NCI-H2081 treated with DMSO at 0.1 percent for 48 hours (cell line): ENCODE measurements around the gene SULT1A1.
"Not testable (repeated sequence)": the region's sequence is repeated elsewhere in the genome, so short reads cannot be mapped to it uniquely, and the experiment has no call there.

ENCODE experiments used
- DNase-seq: peaks from one replicate; lab custom pipeline; 2025; lab: John Stamatoyannopoulos, UW

The SULT1A1 gene

DNA sequence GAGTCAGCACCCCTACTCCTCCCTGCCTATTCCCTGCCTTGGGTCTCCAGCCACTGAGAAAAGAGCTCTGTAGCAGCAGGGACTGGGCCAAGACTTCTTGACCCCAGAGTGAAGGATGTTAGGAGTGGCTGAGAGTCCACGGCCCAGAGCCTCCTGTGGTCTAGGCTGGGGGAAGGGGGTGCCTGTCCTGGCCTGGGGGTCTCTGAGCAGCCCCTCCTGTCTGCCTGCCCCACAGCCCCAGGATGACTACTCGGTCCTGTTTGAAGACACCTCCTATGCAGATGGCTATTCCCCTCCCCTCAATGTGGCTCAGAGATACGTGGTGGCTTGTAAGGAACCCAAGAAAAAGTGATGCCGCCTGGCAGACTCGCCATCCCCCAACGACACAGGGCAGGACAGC, 18.5 kb downstream of the SULT1A1 start:
- DNase-seq = no peak

DNA sequence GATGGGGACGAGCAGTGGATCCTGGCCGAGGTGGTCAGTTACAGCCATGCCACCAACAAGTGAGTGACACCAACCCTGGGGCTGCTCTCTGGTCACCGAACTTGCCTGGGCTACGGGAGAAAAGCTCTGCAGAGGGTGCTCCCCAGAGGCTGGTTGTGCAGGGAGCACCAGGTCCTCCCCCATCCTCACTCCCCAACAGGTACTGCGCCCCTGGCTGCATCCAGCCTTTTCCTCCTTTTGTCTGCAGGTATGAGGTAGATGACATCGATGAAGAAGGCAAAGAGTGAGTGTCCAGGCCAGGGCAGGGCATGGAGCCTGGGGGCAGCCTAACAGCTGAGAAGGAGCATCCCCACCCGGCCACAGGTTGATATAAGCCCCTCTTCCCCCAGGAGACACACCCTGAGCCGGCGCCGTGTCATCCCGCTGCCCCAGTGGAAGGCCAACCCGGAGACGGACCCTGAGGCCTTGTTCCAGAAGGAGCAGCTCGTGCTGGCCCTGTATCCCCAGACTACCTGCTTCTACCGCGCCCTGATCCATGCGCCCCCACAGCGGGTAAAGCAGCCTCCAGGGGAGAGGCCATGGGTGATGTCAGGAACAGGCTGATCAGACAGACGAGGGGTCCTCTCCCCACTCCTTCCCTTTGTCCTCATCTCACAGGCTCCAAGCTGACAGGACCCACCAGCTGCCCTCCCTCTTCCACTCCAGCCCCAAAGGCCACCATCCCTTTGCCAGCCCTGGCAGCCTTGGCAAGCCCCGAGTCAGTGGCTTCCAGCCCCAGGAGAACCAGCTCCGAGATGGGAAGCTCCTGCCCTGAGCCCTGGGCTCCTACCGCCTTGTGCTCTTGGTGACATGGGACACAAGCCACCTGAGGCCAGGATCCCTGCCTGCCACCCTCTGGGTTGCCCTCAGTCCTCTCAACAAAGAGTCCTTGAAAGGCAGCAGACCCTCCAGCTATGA, 19.2 kb downstream of the SULT1A1 start:
- no peak for DNase-seq

DNA sequence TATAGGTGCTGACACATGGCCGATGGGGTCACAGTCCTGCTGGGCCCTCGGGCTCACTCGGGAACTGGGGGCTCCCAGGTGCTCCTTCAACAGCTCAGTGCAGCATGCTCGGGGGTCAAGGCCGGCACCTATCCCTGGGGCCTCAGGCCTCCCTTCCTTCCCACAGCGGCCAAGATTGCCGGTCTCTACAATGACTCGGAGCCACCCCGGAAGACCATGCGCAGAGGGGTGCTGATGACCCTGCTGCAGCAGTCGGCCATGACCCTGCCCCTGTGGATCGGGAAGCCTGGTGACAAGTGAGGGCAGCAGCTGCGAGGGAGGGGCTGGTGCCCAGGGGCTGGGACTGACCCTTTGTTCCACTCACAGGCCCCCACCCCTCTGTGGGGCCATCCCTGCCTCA, 19.9 kb downstream of the SULT1A1 start:
- no peak for DNase-seq

DNA sequence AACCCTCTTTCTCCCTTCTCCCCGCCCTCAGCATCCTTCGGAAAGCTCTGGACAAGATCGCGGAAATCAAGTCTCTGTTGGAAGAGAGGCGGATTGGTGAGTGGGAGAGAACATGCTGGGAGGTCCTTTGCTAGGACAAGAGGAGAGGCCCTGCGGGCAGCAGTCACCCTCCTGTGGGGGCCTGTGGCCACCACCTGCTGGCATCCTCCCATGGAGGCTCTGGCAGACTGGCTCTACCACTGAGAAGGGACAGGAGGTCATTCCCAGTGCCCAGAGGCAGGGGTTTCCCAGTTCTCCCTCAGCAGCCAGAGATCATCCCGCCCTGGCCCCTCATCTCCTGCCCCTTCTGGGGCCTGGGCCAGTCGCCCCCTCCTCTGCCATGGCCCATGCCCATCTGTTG, 20.8 kb downstream of the SULT1A1 start:
- DNase-seq = no peak

DNA sequence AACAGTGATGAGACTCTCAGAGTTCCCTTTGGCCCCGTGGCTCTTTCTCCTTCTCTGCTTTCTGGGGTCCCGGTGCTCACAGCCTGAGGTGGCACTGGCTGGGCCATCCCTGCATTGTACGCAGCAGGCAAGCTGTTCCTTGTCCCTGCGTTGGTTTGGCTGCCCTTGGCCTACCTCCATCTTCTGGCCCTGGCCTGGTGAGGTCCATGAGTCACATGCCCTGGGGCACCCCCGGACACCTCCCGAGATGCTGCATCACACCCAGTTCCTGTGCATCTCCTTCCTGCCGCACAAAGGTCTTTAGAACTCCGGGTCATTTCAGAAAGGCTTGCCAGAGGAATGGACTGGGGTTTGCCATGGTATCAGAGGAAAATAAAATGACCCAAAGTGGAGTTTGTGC, 22.5 kb downstream of the SULT1A1 start:
- DNase-seq = no peak

DNA sequence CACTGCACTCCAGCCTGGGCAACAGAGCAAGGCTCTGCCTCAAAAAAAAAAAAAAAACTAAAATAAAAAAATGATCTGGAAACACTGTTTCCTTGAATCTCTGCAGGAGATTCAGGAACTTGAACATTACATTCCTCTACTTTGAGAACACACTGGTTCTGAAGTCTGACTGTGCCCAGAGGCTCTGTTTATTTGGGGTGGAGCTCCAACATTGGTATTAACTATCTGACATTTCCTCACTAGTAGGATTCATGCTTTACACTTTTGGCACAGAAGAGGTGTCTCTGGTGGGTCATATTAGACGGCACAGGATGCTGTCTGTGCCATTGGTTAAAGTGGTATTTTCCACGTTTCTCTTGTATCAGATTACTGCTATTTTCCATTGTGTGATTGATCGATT, 23.4 kb downstream of the SULT1A1 start:
- DNase-seq = no peak

DNA sequence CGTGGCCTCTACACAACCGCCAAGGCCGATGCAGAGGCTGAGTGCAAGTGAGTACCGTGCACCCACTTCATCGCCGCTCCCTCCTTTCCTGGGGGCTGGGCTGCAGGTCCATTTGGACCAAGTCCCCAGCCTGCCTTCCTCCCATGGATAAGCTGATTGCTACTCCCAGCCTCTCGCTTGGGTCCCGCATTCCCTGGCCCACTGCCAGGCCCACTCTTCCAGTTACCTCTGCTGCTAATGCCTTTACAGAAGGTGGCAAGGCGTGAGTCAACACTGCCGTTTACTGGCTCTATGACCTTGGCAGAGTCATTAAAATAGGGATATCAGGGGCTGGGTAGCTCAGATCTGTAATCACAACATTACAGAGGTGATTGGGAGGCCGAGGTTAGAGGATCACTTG, 24.2 kb downstream of the SULT1A1 start:
- no peak for DNase-seq

DNA sequence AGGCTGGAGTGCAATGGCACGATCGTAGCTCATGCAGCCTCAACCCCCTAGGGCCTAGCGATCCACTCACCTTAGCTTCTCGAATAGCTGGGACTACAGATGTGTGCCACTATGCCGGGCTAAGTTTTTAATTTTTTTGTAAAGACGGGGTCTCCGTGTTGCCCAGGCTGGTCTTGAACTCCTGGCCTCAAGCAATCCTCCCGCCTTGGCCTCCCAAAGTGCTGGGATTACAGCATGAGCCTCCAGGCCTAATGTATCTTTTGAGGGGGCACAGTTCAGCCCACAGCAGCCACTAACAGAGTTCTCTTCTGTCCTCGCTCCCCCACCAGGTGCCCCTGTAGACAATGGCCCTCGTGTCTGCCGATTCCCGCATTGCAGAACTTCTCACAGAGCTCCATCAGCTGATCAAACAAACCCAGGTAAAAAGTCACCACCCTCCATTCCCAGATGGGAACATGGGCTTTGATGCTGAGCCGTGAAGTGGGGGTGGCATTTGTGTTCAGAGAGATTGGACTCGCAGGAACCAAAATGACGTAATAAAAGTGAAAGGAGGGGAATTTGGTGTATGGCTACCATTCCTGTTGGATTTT, 29.0 kb downstream of the SULT1A1 start:
- no peak for DNase-seq

DNA sequence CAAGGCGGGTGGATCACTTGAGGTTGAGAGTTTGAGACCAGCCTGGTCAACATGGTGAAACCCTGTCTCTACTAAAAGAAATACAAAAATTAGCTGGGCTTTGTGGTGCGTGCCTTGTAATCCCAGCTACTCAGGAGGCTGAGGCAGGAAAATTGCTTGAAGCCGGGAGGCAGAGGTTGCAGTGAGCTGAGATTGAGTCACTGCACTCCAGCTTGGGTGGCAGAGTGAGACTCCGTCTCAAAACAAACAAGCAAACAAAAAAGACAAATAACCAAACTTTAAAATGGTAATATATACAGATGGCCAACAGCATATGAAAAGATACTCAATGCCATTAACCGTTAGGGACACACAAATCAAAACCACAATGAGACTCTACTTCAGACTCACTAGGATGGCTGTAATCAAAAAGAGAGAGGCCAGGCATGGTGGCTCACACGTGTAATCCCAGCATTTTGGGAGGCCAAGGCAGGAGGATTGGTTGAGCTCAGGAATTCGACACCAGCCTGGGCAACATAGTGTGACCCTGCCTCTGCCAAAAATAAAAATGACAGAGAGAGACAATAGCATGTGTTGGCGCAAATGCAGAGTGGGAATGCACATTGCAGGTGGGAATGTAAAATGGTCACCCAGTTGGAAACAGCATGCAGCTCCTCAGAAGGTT, 34.3 kb downstream of the SULT1A1 start:
- DNase-seq = no peak

DNA sequence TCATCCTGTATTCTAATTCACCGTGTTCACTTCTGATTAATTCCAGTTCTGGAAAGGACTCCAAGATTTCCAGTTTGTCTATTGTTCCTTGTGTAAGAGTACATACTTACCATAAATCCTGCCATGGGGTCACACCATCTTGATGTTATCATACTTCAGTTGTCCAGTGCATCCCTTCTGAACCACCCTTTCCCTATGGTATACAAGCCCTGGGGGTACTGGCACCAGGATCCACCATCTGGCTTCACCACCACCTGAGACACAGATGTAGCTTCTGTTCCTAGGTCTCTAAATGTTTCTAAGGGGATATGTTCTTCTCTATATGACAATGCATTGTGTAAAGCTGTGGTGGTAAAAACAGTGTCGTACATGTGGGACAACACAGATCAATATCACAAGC, 34.9 kb downstream of the SULT1A1 start:
- no peak for DNase-seq

DNA sequence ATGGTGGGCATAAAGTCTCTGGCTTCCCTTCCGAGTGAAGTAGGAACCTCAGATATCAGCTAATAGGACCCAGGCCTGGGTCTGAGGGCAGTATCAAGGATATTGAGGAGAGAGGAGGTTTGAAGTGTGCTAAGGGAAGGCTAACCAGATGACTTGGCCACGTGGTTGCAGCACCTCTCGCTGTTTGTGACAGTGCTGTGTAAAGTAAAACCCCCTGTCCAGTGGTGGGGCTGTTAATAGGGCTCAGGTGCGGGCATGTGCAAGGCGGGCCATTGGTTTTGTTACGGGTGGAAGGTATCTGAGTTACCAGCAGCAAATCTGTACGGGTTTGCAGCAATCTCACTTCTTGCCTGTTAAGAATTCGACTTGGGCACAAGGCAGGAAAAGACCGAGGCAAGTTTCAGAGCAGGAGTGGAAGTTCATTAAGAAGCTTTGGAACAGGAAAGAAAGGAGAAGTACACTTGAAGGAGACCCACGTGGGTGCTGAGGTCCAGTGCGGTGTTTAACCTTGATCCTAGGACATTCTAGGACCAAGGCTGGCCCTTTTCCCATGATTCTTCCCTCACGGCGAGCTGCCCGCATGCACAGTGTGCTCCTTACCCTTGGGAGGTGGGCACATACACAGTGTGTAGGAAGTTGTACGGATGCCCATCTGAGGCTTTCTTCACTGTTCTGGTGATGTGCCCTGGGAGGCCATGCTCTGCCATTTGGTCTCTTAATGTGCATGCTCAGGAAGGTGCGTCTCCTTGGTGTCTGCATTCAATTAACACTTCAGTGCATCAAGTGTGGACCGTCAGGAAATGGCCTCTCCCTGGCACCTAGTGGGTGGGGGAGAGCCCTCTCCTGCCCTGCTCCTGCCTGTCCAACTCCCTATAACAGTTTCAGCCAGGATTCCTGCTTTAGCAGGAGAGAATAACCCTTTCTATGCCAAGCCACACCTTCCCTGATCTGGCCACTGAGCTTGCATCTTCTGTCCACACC, 35.8 kb downstream of the SULT1A1 start:
- no peak for DNase-seq

DNA sequence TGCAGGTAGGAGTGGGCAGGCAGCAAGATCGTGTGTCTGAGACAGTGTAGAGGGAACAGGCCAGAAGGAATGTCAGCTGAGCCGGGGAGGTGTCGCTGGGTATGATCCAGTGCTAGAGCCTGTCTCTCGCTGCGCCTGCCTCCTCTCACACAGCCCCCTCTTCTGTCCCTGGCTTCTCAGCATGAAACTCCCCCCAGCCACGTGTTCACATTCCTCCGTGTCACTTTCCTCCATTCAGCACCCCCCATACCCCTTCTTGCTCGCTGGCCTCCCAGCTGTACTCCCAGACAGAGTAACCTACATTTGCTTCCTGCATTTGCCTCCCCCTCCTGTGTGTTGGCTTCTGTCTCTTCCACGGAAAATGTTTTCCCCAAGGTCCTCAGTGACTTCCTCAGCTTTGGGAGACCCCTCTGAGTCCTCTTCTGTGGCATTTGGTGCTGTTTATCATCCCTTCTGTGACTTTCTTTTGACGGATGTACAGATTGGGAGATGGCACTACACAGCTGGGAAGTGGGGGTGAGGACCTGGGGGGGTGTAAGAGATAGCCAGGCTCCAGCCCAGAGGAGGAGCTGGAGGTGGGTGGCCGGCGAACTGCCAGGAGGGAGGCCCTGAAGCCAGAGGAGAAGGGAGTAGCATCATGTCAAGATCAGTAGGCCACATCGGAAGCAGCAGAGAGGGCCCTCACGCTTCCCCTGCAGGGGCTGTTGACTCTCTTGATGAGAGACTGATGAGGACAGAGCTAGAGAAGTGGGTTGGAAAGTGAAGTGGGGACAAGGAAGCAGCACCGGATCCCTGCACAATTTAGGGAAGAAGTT, 36.9 kb downstream of the SULT1A1 start:
- DNase-seq = no peak

DNA sequence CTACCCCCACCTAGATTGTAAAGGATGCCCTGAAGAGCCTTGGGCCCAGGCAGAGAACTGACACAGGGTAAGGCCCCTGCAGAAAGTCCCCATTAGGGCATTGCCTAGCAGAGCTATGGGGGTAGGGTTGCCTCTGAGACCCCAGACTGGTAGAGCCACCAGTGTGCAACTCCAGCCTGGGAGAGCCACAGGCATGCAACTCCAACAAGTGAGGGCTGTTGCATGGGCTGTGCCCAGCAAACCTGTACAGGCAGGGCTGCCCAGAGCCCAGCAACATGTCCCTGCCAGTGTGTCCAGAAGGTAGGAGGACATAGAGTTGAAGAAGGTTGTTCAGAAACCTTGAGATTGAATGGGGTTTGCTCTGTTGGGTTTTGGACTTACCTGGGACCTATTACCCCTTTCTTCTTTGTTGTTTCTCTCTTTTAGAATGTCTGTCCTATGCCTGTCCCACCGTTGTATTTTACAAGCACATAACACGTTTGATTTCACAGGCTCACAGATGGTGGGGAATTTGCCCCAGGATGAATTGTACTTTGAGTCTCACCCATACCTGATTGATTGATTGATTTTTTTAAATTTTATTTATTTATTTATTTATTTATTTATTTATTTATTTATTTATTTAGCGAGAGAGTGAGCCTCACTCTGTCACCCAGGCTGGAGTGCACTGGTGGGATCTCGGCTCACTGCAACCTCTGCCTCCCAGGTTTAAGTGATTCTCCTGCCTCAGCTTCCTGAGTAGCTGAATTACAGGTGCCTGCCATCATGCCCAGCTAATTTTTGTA, 39.7 kb downstream of the SULT1A1 start:
- DNase-seq = no peak

DNA sequence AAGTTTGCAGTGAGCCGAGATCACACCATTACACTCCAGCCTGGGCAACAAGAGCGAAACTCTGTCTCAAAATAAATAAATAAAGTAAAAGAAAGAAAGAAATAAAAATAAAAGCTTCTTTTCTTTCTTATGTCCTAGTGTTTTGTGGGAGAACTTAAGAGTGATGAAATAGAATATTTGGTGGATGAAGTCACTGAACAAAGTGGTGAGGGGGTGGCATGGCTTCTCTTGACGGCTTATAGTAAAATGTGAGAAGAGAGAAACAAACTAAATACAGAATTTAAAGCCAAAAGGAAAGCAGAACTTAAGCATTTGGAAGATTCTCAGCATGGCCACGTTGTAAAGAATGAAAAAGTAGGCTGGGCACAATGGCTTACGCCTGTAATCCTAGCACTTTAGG, 40.8 kb downstream of the SULT1A1 start:
- no peak for DNase-seq

DNA sequence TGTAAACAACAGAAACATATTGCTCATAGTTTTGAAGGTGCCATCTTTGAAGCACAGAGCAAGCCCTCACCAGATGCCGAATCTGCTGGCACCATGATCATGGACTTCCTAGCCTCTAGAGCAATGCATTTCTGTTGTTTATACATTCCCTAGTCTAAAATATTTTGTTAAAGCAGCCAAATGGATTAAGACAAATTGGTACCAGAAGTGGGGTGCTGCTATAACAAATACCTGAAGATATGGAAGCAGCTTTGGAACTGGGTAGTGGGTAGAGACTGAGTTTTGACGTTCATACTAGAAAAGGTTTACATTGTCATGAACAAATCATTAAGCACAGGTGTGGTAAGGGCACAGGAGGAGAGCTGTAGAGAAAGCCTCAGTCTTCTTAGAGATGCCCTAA, 42.6 kb downstream of the SULT1A1 start:
- DNase-seq = no peak

DNA sequence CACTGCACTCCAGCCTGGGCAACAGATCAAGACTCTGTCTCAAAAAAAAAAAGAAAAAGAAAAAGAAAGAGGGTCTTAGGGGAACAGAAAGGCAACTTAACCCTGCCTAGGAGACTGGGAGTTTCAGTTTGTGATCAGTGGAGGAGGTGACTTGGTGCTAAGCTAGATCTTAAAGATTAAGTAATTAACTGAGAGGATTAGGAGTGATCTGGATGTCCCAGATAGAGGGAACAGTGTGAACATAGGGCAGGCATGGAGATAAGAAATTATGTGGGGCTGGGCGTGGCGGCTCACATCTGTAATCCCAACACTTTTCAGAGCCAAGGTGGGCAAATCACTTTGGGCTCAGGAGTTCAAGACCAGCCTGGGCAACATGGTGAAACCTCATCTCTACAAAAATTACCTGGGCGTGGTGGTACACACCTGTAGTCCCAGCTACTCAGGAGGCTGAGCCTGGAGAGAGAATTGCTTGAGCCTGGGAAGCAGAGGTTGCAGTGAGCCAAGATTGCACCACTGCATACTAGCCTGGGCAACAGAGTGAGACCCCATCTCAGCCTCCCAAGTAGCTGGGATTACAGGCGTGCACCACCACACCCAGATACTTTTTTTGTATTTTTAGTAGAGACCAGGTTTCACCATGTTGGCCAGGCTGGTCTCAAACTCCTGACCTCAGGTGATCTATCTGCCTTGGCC, 43.5 kb downstream of the SULT1A1 start:
- DNase-seq = not testable (repeated sequence)

DNA sequence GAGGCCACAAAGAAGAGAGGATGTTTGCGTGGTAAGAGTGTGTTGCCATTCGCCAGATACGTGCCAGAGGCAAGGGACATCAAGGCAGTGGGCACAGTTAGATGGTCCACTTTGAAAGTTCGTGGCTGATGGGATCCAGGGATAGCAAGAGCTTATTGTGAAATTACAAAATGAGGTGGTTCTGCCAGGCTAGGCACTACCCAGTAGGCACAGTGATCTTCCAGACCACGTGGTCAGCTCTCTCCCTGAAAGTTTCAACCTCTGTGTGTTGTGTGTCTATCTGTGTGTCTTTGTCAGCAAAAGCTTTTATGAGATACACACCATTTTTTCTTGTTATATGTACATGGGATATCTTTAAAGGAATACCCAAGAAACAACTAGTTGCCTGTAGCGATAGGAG, 46.6 kb downstream of the SULT1A1 start:
- no peak for DNase-seq

DNA sequence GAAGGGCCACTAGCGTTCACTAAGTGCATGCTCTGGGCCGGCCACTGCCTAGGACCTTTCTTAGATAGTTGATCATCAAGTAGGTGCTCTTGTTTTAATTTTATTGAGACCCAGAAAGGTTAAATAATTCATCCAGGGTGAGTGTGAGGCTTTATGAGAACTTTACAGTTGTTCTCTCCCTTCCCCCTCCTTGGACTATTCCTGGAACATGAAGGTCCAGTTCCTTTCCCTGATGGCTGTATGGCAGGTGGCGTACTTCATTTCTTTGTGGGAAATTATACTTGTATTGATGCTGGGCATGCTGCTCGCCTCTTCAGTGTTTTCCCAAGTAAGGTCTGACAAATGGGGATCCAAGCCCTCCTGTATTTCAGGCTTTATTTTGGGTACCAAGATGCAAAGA, 47.6 kb downstream of the SULT1A1 start:
- DNase-seq = no peak

DNA sequence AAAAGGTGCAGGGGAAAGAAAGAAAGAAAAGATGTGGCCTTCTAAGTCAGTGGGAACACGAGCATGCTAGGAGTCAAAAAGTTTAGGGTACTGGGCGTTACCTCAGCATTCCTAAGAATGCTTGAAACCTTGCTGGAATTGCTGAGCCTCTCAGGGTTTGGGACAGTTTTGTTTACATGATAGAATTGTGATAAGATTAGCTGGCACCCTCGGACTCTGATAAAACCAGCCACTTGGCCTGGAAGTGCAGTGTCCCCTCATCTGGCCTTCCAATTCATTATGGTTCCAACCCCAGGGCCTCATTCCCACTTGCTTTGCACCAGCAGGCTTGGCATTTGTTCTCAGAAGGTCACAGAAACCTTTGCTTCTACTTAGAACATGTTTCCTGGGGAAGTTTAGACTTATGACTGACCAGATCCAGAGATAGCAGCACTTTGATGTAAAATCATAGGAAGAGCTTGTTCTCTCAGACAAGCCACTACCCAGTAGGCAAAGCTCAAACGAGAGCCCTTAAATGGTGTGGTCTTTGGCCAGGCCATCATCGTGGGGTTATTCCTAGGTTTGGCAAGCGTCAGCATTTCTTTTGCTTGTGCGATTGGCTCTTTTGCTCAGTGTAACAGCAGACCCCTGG, 48.2 kb downstream of the SULT1A1 start:
- DNase-seq = no peak
